Germinal center (tissue), 1 donor: ENCODE data around the gene NMNAT1.
"Not testable (repeated sequence)": the region's sequence is repeated elsewhere in the genome, so short reads cannot be mapped to it uniquely, and the experiment has no call there.

Experiments used
- DNase-seq: peaks from one replicate; pipeline ENCODE4 v3.0.0; 2012; ENCODE audit warnings: mixed read lengths, low spot score

The NMNAT1 gene

GRCh38 chr1:10020086-10020485, 76.8 kb downstream of the NMNAT1 start:
- DNase-seq = no peak

- DNase-seq = not testable (repeated sequence)
Observed at GRCh38 chr1:10020678-10021077, 77.4 kb downstream of the NMNAT1 start.

GRCh38 chr1:10021992-10022391, 78.7 kb downstream of the NMNAT1 start:
- not testable (repeated sequence) for DNase-seq

GRCh38 chr1:10022656-10023055, 79.4 kb downstream of the NMNAT1 start:
- no peak for DNase-seq

GRCh38 chr1:10025354-10025753, 82.1 kb downstream of the NMNAT1 start:
- DNase-seq = no peak

- no peak for DNase-seq
Observed at GRCh38 chr1:10027027-10027426, 83.8 kb downstream of the NMNAT1 start.

GRCh38 chr1:10028956-10029500, 85.8 kb downstream of the NMNAT1 start:
- not testable (repeated sequence) for DNase-seq

GRCh38 chr1:10031461-10031860, 88.2 kb downstream of the NMNAT1 start:
- no peak for DNase-seq

GRCh38 chr1:10032590-10033358, 89.5 kb downstream of the NMNAT1 start, which contains the start of gene UBE4B:
UBE4B (plus strand) TSS chr1:10032958; CDS start chr1:10033671, 713 bp downstream.
- DNase-seq = peak; percentile 98

GRCh38 chr1:10033359-10033845, 90.1 kb downstream of the NMNAT1 start:
- DNase-seq = no peak
